GM12878 (cell line): ENCODE results near the gene DES.

Experiments used
- CEBPB ChIP-seq, 2 experiments: fragments of 150-350 bp in 1 of 2; IDR thresholded peaks; 2 replicates each; pipeline ENCODE4 v1.6.1; 2012 to 2014; ENCODE audit warnings: low read depth in 2 of 2, low read length in 2 of 2, borderline replicate concordance in 1 of 2, inconsistent platforms in 1 of 2
- CREB1 ChIP-seq: IDR thresholded peaks from 2 replicates; pipeline ENCODE4 v1.6.1; 2012; ENCODE audit warnings: low read depth, mild to moderate bottlenecking, inconsistent platforms
- ETV6 ChIP-seq, 2 experiments: fragments of 450-650 bp in 1 of 2; IDR thresholded peaks in 1 of 2; conservative IDR thresholded peaks in 1 of 2; 2 replicates each; pipeline ENCODE4 v1.6.1; 2014; ENCODE audit warnings: antibody characterized with exemption in 1 of 2, borderline replicate concordance in 1 of 2, low read depth in 1 of 2, mild to moderate bottlenecking in 1 of 2, moderate library complexity in 1 of 2
- POLR2A ChIP-seq: IDR thresholded peaks from 2 replicates; pipeline ENCODE4 v1.6.1; 2011; ENCODE audit warnings: low read depth, mild to moderate bottlenecking, low read length
- REST ChIP-seq: IDR thresholded peaks from 2 replicates; pipeline ENCODE4 v1.6.1; 2012; ENCODE audit warnings: mild to moderate bottlenecking, low read depth, low read length
- TF ChIP-seq, protein P1 (sequence below): fragments of 450-650 bp; IDR thresholded peaks from 2 replicates; pipeline ENCODE4 v1.6.1; 2017; ENCODE audit warnings: mild to moderate bottlenecking, low read depth, inconsistent platforms; ENCODE audit not compliant: poor library complexity, severe bottlenecking
- TF ChIP-seq, protein P2 (sequence below), 3 experiments: IDR thresholded peaks in 2 of 3; conservative IDR thresholded peaks in 1 of 3; 2 replicates each; pipeline ENCODE4 v1.5.1; 2011; ENCODE audit warnings: low read depth in 3 of 3, low read length in 3 of 3, mild to moderate bottlenecking in 3 of 3, control low read depth in 2 of 3, moderate library complexity in 2 of 3, inconsistent platforms in 1 of 3, mixed read lengths in 1 of 3; ENCODE audit not compliant: control insufficient read depth in 2 of 3, insufficient read depth in 1 of 3; ENCODE audit errors: extremely low read depth in 1 of 3

DNA sequence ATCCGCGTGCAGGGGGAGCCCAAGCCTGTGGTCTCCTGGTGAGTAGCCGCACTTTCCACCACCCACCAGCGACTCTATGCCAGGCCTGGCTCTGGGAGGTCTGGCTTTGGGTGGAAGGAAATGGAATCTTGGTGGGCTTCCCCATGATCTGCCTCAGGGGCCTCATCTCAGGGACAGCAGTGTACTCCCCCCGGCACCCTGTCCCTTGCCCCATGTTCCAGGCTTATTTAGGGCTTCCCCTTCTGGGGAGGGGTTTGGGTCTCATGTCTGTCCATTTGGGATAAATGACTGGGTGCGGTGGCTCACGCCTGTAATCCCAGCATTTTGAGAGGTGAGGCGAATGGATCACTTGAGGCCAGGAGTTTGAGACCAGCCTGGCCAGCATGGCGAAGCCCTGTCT, 44.2 kb downstream of the DES start:
- TF ChIP-seq REST (no peak), ETV6 (conservative IDR thresholded peaks at IDR 0.05 in 1 of 2, IDR thresholded peaks at IDR 0.05 in 1 of 2; ENCODE audit: borderline replicate concordance in 1 of 2, low read depth in 1 of 2) (no peak), CREB1 (no peak), POLR2A (no peak), CEBPB (IDR thresholded peaks at IDR 0.05; ENCODE audit: borderline replicate concordance in 1 of 2, low read depth in 2 of 2, low read length in 2 of 2) (no peak)
- TF ChIP-seq, protein P1, sequence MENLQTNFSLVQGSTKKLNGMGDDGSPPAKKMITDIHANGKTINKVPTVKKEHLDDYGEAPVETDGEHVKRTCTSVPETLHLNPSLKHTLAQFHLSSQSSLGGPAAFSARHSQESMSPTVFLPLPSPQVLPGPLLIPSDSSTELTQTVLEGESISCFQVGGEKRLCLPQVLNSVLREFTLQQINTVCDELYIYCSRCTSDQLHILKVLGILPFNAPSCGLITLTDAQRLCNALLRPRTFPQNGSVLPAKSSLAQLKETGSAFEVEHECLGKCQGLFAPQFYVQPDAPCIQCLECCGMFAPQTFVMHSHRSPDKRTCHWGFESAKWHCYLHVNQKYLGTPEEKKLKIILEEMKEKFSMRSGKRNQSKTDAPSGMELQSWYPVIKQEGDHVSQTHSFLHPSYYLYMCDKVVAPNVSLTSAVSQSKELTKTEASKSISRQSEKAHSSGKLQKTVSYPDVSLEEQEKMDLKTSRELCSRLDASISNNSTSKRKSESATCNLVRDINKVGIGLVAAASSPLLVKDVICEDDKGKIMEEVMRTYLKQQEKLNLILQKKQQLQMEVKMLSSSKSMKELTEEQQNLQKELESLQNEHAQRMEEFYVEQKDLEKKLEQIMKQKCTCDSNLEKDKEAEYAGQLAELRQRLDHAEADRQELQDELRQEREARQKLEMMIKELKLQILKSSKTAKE, result no peak
- TF ChIP-seq, protein P2, sequence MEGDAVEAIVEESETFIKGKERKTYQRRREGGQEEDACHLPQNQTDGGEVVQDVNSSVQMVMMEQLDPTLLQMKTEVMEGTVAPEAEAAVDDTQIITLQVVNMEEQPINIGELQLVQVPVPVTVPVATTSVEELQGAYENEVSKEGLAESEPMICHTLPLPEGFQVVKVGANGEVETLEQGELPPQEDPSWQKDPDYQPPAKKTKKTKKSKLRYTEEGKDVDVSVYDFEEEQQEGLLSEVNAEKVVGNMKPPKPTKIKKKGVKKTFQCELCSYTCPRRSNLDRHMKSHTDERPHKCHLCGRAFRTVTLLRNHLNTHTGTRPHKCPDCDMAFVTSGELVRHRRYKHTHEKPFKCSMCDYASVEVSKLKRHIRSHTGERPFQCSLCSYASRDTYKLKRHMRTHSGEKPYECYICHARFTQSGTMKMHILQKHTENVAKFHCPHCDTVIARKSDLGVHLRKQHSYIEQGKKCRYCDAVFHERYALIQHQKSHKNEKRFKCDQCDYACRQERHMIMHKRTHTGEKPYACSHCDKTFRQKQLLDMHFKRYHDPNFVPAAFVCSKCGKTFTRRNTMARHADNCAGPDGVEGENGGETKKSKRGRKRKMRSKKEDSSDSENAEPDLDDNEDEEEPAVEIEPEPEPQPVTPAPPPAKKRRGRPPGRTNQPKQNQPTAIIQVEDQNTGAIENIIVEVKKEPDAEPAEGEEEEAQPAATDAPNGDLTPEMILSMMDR (IDR thresholded peaks at IDR 0.05 in 2 of 3, conservative IDR thresholded peaks at IDR 0.05 in 1 of 3; ENCODE audit: control insufficient read depth in 2 of 3, extremely low read depth in 1 of 3, insufficient read depth in 1 of 3, low read depth in 3 of 3, low read length in 3 of 3), result no peak
